GM12873 (cell line): Measurements from ENCODE around the gene ATXN2.

Experiments used
- TF ChIP-seq, protein P1 (sequence below): IDR thresholded peaks from 2 replicates; pipeline ENCODE4 v1.5.1; 2012; ENCODE audit warnings: low read depth, mild to moderate bottlenecking, moderate library complexity, low read length, control low read depth; ENCODE audit not compliant: insufficient read depth; ENCODE audit errors: missing control alignments

ATXN2 gene

DNA sequence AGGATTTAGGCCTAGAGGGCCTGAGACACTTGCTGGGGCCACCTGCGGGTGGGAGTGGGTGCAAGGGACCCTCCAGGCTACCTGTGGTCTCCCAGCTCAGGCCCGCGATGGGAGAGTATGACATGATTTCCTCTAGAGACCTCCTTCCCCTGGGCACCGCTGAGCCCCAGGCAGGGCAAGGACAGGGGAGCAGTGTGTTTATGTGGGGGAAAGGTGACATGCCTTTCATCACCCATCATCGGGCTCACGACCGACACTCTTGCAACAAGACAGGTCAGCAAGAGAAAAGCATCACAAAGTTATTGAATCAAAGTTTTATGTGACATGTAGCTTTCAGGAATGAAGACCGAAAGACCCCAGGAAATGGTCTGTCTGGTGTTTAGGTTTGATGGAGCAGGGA, 173.5 kb downstream of the ATXN2 start:
- TF ChIP-seq, protein P1, sequence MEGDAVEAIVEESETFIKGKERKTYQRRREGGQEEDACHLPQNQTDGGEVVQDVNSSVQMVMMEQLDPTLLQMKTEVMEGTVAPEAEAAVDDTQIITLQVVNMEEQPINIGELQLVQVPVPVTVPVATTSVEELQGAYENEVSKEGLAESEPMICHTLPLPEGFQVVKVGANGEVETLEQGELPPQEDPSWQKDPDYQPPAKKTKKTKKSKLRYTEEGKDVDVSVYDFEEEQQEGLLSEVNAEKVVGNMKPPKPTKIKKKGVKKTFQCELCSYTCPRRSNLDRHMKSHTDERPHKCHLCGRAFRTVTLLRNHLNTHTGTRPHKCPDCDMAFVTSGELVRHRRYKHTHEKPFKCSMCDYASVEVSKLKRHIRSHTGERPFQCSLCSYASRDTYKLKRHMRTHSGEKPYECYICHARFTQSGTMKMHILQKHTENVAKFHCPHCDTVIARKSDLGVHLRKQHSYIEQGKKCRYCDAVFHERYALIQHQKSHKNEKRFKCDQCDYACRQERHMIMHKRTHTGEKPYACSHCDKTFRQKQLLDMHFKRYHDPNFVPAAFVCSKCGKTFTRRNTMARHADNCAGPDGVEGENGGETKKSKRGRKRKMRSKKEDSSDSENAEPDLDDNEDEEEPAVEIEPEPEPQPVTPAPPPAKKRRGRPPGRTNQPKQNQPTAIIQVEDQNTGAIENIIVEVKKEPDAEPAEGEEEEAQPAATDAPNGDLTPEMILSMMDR = no peak

DNA sequence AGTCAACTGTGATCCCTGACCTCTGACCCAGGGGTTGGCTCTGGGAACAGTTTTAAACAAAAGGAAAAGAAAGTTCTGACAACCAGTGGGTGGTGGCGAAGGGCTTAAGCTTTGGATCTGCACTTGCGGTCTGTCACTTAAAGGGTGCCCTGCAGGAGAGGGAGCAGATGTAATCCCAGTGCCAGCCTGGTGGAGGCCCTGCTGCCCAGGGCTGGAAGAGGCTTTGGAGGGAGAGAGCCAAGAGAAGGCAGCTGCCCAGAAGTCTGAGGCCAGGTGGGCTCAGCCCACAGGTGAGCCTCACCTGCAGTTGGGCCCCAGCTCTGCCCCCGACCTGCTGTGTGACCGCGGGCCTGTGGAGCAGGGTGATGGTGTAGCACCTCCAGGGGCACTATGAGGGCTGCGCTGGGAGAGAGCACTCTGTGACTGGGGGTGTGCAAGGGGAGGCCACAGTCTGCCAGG, 174.3 kb downstream of the ATXN2 start:
- TF ChIP-seq, protein P1 = peak; percentile 38

DNA sequence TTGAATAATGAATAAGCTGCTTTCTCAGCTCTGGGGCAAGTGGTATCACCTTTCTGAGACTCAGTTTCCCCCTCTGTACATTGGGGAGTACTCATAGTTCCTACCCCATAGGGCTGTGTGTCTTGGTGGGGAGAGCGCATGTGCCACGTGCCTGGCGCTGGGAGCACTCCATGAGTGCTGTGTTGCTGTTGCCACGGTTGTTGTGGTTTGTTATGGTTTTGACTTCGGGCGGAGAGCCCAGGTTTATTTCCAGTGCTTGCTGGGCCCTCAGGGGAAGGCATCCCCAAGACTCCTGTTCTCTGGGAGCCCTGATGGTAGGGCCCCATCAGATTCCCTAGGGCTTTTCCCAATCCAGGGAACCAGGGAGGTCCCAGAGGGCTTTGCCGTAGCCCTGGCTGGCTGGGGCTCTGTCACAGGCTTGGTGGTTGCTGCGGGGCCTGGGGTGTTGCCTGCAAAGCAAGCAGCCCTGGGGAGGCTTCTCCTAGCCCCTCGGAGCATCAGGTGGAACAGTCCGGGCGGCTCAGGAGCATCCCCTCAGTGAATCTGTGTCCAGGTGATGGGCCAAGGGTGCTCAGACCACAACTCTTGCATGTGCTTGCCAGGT, 174.8 kb downstream of the ATXN2 start:
- TF ChIP-seq, protein P1 = no peak

DNA sequence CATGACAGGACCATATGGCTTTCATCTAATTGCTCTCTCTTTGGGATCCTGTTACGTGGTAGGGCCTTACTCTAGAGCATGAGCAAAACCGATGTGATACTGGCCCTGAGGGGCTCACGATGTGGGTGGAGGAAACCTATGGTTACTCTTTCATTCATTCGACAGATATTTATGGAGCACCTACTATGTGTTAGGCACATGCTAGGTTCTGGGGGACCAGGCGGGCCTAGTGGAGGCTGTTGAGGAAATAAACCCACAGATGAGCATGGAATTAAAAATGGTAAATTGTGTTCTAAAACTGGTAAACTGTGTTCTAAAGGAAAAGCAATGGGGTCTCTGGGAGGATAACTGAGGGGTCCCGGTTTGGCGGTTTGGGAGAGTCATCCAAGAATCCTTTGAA, 178.6 kb downstream of the ATXN2 start:
- TF ChIP-seq, protein P1 = no peak

DNA sequence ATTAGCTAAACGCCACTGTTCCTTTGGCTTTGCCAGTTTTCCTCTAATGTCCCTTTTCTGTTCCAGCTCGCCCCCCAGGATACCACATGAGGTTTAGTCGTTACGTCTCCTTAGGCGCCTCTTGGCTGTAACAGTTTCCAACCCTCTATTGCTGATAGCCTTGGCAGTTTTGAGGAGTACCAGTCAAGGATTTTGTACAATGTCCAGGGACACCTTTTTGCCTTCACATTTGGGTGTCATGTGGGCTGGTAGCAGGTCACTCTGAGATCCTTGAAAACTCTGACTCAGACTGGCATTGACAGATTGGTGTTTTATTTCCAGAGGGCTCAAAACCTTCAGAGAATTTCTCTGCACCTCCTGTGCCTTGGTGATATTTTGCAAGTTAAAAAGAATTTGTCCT, 179.3 kb downstream of the ATXN2 start:
- TF ChIP-seq, protein P1 = no peak

DNA sequence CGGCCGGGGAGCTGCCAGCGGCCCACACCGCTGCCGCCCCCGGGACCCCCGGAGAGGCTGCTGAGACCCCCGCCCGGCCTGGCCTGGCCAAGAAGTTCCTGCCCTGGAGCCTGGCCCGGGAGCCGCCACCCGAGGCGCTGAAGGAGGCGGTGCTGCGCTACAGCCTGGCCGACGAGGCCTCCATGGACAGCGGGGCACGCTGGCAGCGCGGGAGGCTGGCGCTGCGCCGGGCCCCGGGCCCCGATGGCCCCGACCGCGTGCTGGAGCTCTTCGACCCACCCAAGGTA, 180.6 kb downstream of the ATXN2 start:
- TF ChIP-seq, protein P1 = no peak

DNA sequence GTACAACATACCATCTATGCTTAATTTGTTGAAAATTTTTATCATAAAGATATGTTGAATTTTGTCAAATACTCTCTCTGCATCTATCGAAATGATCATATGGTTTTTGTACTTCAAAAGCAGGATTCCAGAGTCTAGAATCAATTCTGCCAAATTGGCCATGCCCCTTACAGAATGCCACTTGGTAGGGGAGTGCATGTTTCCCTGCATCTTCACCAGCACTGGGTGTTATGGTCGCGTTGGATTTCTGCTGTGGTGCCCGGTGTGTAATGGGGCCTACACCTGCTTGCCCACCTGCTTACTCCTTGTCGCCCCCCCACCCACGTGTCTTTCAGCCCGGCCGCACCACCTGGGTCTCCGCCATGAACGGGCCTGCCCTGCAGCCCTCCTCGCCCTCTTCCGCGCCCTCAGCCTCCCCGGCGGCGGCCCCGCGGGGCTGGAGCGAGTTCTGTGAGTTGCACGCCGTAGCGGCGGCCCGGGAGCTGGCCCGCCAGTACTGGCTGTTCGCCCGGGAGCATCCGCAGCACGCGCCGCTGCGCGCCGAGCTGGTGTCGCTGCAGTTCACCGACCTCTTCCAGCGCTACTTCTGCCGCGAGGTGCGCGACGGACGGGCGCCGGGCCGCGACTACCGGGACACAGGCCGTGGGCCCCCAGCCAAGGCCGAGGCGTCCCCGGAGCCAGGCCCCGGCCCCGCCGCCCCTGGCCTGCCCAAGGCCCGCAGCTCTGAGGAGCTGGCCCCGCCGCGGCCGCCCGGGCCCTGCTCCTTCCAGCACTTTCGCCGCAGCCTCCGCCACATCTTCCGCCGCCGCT, 181.1 kb downstream of the ATXN2 start:
- TF ChIP-seq, protein P1 = no peak
